NCI-H187 (cell line): ENCODE measurements around the gene SORCS2.

Source experiments
- DNase-seq, 2 experiments: peaks; one replicate each; lab custom pipeline; 2025; lab: John Stamatoyannopoulos, UW

Gene SORCS2

DNA sequence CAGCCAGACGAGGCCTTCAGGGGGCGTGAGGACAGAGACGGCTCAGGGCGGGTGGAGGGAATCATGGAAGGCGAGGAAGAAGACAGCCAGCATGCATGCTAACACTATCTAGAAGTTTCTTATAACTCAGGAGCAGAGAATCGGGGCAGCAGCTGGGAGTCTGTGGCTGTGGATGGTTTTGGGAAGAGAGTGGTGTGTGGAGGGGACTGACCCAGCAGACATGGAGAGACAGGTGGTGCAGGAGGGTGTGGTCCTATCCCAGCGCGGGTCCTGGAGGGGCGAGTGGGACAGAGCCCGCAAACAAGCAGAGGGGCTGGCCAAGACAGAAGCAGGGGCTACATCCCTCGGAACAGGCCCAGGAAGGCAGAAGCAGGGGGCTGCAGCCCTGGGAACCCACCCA is 555.2 kb downstream of the SORCS2 start:
- DNase-seq: no peak

DNA sequence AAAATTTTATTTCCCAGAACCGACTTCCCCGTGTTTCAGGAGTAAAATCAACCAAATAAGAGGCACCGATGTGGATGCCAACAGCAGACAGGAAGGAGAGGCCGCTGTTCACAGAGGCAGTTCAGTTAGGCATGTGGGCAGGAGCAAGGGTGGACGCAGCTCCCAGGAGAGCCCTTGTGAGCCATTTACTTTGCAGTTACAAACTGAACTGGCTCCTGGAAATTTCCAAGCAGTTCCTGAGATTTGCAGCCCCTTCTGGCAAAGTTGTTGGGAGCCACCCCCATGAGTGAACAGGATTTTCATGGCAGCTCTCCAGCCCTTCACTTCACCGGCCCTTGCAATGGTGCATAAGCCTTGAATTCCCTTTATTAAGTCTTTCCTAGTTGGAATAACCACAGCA is 558.2 kb downstream of the SORCS2 start:
- no peak for DNase-seq

DNA sequence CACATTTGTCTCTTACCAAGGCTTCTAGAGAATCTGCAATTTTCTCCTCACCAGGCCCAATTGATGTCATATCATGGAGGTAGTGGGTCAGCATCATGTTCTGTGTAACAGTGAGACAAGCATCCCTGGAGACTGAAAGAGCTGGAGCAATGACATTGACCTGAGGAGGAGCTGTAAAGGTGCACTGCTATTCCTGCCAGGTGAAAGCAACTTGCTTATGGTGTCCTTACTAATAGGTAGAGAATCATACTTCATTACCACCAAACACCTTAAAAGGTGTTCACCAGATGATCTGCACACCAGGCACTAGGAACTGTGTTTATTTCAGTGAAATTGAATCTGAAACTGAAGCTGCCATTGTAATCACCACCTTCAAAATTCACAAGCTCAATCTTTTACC is 558.6 kb downstream of the SORCS2 start:
- DNase-seq: no peak

DNA sequence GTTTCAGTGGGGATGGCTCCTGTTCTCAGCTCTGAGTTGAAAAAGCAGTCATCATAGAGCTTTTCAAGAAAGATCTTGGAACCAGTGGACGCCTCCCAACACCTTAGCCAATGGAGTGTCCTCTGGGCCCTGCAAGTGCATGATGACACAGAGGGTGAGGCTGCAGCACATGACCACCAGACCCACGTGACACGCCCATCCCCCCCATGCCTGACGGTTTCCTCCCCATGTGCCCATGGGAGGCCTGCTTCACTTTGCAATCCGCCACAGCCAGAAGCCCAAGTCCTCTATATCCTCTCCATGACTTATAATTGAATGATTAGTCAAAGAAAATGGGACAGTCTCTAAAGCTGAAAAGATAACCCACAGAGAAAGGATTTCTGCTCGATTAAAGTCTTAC is 560.3 kb downstream of the SORCS2 start:
- DNase-seq: no peak

DNA sequence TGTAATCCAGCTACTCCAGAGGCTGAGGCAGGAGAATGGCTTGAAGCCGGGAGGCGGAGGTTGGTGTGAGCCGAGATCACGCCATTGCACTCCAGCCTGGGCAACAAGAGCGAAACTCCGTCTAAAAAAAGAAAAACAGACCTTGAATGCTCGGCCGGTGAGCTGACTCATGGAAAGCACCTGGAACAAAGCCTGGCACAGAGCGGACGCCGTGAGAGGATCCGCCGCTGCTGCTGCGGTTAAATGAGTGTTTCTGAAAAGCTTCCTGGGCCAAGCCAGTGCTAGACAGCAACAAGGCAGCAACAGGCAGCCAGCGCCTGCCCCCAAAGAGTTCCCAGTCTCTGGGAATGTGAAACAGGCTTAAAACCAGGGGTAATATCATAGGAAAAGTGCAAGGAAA is 560.9 kb downstream of the SORCS2 start:
- DNase-seq: no peak

DNA sequence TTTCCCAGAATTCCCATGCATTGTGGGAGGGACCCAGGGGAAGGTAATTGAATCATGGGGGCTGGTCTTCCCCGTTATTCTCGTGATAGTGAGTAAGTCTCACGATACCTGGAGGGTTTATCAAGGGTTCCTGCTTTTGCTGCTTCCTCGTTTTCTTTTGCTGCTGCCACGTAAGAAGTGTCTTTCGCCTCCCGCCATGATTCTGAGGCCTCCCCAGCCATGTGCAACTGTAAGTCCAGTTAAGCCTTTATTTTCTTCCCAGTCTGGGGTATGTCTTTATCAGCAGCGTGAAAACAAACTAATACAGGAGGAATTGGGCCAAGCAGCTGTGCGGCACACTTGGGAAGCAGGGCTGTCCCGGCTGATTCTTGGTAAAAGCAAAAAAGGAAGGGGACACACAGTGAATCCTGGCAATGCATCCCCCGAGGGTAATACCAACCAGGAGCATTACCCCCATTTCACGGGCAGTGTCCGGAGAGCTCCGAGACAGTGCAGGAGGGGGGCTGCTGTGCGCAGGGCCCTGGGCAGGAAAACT is 561.7 kb downstream of the SORCS2 start:
- no peak for DNase-seq

DNA sequence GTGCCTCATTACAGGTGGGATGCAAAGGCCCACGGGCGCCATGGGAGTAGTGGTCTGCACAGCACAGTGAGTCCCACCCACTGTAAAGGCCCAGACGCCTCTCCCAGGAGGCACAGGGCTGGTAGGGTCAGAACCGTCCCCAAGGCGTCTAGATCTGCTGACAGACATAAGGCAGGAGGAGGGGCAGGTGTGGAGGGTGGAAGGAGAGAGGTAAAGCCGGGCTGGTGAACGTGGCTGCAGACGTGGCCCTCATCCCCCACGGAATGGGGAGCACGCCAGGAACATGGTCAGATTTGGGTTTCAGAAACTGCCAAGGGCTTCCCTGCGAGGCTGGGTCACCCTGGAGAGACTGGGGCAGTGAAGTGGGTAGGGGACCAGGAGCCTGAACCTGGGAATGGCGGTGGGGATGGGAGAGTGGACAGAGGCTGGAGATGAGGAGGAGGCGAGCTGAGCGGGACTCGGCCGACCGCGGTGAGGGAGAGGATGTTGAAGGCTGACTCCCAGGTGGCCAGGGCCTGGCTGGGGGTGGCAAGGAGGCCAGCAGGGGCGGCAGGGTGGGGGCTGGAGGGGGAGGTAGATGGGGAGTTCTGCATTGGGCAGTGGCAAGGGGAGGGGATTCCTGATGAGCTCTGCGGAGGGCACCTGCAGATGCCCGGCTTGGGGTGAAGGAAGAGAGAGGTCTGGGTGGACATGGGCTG is 562.4 kb downstream of the SORCS2 start:
- DNase-seq: no peak

DNA sequence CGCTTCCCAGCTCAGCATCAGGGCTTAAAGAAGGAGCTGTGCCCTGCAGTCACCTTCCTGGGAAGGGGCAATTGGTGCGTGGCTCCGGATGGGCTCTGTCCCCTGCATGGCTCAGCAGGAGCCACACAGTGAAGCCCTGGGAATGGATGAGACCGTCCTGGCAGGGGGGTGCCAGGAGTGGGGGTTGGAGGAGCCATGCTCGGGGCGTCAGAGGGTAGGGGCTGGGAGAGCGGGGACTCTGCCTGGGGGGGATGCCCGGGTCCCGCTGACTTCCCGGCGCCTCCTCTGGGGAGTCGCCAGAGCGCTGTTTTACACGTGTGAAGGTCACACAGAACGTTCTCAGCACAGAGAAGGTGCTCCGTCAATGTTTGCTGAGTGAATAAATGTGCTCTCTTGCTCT is 563.2 kb downstream of the SORCS2 start:
- DNase-seq: no peak

DNA sequence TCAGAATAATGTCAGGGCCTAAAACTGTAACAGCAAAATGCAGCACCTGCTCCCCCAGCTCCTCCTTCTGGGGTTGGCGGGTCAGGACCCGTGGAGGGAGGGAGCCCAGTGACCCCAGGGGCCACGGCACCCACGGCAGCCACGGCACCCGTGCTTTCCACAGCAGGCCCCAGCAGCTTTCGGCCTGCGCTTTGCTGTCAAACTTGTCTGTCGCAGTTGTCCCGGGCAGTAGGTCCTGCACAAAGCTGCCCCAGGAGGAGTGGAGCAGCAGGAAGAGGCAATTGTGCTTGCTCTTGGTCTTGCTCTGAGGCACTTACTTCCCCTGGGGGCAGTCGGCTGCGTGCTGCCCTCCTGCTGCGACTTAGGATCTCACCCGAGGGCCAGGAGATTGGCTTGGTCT is 563.7 kb downstream of the SORCS2 start:
- DNase-seq: no peak

DNA sequence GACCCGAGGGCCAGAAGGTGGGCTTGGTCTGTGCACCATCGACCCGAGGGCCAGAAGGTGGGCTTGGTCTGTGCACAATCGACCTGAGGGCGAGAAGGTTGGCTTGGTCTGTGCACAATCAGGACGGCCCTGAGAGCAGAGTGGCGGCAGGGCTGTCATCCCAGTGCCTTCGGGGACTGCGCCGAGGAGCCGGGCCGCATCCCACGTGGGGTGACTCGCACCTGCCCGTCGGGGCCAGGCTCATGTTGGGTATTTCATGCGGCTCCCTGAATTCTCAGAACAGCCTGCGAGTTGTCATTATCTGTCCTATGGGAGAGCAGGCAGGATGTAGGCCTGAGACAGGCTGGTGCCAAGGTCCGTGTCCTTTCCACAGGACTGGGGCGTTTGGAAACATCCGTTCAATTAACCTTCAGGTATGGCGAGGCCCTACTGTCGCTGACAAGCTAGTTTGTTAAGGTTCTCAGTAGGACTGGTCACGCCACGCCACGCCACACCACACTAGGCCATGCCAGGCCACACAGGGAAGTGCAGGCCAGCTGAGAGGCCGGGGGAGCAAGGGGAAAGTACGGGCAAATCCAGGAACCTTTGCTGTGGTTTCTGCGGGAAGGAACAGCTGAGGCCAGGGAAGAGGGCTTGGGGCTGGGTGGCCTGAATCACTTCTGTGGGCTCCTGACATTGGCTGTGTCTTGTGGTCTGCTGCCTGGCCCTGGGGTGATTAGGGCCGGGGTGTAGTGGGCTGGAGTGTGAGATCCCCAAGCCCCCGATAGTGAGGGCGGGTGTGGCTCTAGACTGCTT is 564.4 kb downstream of the SORCS2 start:
- DNase-seq: no peak

DNA sequence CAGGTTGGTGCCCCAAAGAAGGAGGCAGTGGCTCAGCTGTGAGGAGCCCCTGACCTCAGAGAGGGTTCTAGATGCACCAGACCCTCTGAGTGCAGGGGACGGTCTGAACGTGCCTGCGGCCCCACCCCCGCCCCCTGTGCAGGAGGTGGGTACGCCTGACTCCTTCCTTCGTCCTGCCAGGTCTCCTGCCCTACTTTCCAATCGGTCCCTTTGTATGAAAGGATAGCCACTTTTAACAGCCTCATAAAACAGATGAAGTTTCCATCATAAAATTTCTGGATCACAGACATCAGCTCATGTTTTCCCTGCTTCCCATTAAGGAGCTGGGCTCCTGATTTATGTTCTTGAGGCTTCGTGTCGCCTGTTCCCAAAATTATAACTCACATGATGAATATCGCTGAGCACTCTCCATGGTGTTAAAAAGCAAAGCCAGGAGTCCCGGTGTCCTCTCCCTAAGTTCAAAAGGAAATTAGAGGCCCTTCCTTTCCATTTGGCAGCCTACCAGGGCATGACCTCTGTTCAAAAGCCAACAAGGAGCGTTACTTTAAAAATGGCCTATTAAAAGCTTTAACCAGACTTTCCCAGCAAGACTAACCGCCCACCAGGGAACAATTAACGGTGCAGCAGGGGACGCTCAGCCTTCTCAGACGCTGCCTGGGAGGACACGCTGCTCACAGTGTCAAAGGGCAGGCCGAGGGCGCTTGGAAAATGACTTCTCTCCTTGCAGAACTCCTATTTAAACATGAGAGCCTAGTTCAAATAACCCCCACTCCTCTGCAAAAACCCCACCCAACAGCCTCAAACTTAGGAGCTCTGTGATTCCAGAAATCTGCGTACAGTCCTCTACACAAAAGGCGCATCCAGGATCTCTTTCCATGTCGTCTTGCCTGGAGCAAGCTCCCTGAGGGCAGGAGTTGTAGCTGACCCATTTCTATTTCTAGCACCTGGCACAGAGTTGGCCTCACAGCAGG is 565.4 kb downstream of the SORCS2 start:
- DNase-seq: no peak

DNA sequence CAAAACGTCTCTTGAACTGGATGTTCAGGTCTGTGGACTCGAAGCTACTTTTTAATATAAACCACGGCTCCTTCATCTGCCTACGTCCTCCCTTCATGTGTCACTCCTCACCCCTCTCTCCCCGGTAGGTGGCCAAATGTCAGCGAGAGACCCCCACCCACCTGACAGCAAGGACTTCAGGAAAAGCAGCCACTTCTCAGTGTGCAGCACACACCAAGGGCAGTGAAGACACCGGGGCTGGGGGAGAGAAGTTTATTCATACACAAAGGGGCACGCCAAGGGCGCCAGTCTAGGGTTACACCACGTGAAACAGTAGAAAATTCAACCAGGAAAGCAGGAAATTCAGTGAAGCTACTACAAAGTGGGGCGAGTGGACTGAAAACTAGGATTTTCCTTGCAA is 566.1 kb downstream of the SORCS2 start:
- DNase-seq: no peak

DNA sequence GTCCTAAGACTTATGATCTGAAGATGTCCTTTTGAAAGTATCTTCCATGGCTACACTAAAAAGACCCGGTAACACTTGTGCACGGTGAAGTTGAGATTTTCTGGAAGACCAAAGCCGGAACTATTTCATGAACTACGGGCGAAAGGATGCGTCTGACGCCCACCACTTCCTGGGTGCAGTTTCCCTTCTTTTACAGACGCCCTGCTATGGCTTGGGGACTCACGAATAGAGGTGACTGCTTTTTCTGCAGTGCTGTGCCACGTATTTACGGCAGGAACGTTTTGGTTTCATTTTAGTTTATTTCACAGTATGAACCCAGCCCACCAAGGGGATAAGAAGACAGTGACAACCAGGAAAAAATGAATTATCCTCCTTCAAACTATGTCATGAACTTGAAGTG is 566.9 kb downstream of the SORCS2 start:
- DNase-seq: no peak

DNA sequence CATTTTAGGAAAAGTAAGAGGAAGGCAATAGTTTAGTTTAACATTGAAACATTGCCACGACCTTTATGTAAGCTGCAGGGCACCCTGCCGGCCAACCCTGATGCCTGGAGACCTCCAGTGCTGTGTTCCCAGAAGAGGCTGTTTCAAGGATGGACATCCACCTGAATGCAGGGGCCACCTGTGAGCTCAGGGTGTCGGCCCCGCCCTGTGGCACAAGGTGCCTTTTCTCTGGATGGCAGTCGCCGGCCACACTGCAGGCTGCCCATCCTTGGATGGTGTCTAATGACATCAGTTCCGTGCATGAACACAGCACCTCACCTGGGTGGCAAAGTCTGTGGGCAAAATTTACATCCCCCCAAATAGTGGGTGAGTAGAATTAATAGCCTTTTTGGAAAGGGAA is 567.3 kb downstream of the SORCS2 start:
- DNase-seq: no peak

DNA sequence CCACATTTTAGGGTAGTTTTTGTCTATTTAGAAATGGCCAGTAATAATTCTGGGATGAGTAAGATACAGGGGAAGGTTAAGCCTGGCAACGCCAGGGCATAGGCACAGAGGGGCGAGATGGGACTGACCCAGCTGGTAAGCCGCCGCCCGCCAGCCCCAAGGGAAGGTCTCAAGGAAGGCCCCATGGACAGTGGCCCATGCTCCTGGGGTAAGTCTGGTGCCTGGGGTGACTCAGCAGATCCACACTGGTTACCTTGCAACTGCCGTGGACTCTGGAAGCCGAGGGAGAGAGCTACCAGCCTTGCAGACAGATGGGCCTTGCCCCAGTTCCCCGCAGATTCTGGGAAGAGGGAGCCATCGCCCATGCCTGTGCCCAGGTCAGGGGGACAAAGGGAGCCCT is 567.9 kb downstream of the SORCS2 start:
- no peak for DNase-seq

DNA sequence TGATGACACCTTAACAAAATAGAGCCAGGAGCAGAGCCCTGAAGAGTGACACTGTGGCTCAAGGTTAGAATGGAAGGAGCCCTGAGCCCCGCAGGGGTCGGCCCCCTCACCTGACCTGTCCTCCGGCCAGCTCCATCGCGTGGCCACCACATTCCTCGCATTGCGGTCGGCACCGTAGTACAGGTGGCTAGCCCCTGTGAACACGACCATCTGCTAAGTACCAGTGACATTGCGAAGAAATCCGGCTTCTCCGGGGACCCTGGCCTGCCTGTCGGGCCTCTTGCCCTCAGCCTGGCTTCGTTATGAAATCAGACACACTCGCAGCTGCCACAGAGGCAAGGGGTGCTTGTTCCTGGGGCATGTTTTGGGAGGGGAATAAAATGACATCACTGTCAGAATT is 568.4 kb downstream of the SORCS2 start:
- no peak for DNase-seq

DNA sequence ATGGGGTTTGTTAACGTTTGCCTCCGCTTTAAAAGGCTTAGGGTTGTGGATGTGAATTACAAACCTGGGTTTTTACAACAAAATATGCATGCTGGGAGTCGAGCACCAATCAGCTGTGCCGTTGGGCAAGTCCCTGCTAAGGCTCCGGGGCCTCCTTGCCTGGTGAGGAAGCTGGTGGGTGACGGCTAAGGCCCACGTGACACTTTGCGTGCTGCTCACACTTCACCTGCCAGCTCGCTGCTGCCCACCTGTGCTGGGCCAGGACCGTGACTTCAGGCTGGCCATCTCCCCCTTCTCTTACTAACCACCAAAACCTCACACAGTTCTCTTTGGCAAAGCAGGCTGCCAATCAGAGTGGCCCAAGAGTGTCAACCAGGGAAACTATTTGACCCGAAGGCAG is 569.0 kb downstream of the SORCS2 start:
- no peak for DNase-seq

DNA sequence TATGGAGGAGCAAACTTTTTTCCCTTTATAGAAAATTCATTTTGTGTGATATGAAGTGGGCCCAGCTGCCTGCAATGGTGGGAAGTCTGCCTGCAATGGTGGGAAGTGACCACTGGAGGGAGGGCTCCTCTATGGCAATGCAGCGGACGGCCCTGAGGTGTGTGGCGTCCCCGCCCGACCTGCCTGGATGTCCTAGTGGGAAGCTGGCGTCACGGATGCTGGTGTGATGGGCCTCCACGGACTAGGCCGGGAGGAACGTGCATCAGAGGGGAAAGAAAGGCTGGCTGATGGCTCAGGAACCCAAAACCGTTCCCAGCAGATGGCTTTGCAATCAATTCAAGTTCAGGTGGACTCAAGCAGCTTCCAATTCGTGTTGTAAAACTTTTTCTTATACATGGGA is 569.4 kb downstream of the SORCS2 start:
- DNase-seq: no peak

DNA sequence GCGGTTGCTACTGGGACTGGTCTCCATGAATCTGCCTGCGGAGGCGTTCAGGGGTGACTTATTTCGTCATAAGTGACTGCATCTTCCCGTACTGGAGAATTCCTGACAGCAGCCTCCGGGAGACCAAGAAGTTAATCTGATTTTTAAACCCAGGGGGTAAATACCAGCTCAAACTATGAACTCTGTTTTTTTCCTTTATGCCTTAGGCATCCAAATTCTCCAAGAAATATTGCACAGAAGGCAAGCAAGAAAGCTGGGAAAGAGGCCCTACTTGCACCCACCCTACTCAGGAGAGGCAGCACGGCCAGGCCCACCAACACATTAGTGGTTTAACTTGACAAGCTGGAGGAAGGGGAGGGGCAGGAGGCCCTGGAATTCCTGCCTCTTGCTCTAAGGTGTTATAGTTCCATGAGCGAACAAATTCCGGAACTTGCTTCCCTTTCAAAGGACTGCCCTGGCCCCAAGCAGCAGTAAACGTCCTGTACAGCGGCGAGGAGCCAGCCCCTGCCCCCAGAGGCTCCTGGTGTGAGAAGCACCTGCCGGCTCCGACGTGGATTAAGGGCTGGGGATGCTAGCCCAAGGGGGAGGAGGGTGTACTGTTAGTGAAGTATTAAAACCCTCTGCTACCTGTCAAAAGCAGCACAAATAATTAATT is 570.2 kb downstream of the SORCS2 start:
- DNase-seq: no peak

DNA sequence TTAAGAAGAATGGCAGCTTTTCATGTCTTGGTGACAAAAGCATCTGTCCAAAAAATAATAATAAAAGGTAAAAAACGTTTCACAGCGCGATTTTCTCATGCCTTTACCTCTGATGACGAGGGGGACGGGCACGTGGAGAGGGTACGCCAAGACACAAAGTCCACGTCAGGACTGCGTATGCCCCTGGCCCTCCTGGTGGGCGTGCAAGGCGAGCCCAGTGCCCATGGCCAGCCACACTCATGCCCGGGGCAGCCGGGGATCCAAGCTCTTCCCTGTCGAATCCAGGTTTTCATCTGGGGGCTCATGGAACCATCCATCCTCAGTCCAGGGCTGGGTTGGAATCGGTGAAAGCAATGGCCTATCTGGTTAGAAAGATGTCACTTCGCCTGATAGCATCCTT is 570.8 kb downstream of the SORCS2 start:
- DNase-seq: no peak

DNA sequence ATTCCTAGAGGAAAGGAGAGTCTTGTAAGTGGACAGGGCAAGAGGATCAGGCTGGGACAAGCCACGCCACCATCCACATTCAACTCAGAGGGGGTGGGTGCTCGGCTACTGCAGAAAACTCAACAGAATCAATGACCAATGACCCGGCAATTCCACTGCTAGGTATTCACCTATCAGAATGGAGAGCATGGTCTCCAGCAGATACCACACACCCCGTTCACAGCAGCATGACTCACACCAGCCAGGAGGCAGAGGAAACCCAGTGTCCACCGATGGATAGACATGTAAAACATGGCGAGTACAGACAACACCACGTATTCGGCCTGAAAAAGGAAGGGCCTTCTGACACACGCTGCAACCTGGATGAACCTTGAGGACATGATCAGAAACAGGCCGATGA is 571.5 kb downstream of the SORCS2 start:
- no peak for DNase-seq

DNA sequence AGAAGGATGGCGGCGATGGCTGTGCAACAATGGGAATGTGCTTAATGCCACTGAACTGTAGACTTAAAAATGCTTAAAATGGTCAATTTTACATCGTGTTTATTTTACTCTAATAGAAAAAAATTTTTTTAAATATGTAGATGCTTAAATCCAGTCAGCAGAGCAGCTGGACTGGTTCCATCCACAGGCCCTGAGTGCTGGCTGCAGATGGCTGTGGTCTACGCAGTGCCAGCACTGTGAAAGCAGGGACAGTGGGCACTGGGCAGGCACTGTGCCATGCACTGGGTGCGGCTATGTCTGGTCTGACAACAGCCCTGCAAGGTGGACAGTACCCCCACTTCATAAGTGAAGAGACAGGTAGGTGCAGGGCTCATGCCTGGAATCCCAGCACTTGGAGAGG is 572.1 kb downstream of the SORCS2 start:
- no peak for DNase-seq
